BLaER1 (cell line): ENCODE results near the gene PTPN20.

ENCODE experiments used
- H3K27ac ChIP-seq: shearing (Covaris generic); formaldehyde crosslinking; 2 replicates; pipeline ENCODE4 v1.8.1; 2022
- H3K27me3 ChIP-seq: shearing (Covaris generic); formaldehyde crosslinking; 2 replicates; pipeline ENCODE4 v1.8.1; 2022
- H3K36me3 ChIP-seq: shearing (Covaris generic); formaldehyde crosslinking; 2 replicates; pipeline ENCODE4 v1.8.1; 2022
- H3K4me1 ChIP-seq: shearing (Covaris generic); formaldehyde crosslinking; 2 replicates; pipeline ENCODE4 v1.8.1; 2022
- H3K4me2 ChIP-seq: shearing (Covaris generic); formaldehyde crosslinking; 2 replicates; pipeline ENCODE4 v1.8.1; 2022
- H3K4me3 ChIP-seq: shearing (Covaris generic); formaldehyde crosslinking; 2 replicates; pipeline ENCODE4 v1.8.1; 2022
- H3K9ac ChIP-seq: shearing (Covaris generic); formaldehyde crosslinking; 2 replicates; pipeline ENCODE4 v1.8.1; 2022
- H3K9me3 ChIP-seq: shearing (Covaris generic); formaldehyde crosslinking; 2 replicates; pipeline ENCODE4 v1.8.1; 2022
- H4K20me1 ChIP-seq: shearing (Covaris generic); formaldehyde crosslinking; 2 replicates; pipeline ENCODE4 v1.8.1; 2022
- Cebpa-rat ChIP-seq: shearing (Covaris generic); IDR thresholded peaks from 2 replicates; pipeline ENCODE4 v1.8.1; 2022

The PTPN20 gene

DNA sequence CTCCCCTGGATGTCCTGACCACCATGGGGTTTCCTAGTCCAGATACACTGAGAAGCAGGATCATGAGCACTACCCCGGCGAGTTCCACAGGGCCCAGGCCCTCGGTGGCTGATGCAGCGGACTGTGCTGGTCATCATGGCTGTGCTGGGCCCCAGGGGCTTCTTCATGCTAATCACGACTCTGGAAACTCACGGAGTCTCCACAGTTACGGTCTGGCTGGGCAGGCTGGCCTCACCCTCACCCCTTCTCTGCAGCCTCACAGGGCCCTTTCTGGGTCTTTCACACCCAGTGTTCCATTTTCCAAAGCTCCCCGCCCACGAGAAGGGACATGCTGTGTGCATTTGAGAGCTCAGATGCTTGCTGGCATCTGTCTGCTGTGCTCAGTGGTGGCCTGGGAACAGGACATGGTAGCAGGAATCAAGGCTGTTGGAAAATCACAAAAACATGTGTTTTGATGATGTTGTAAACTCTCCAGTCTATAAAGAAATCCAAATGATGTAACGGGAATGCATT lies 119.0 kb downstream of the PTPN20 start:
- Histone ChIP-seq H3K4me3 (no peak overlapping the region), H3K4me2 (no peak overlapping the region), H3K9ac (no peak overlapping the region), H3K27me3 (no peaks in the 10 kb centered on the region), H3K27ac (no peak overlapping the region), H3K4me1 (peaks cover 21% of the 10 kb centered on the region), H3K9me3 (no peaks in the 10 kb centered on the region), H4K20me1 (no peaks in the 10 kb centered on the region), H3K36me3 (no peaks in the 10 kb centered on the region)
- TF ChIP-seq Cebpa-rat: no peak

- H3K36me3 ChIP-seq: no peaks in the 10 kb centered on the region
- H4K20me1 ChIP-seq: no peaks in the 10 kb centered on the region
Measured at GRCh38 chr10:47031211-47031900, 120.1 kb downstream of the PTPN20 start.

GRCh38 chr10:47031901-47032465 lies 120.8 kb downstream of the PTPN20 start:
- Histone ChIP-seq H3K36me3 (no peaks in the 10 kb centered on the region), H4K20me1 (no peaks in the 10 kb centered on the region), H3K27ac (no peak overlapping the region), H3K27me3 (no peaks in the 10 kb centered on the region), H3K9me3 (no peaks in the 10 kb centered on the region), H3K4me2 (no peak overlapping the region), H3K4me1 (peaks cover 21% of the 10 kb centered on the region), H3K9ac (no peak overlapping the region), H3K4me3 (no peak overlapping the region)
- TF ChIP-seq Cebpa-rat: no peak

More at GRCh38 chr10:47031211-47031900, 120.1 kb downstream of the PTPN20 start:
- H3K4me1 ChIP-seq: peaks cover 21% of the 10 kb centered on the region
- no peak overlapping the region for H3K4me2 ChIP-seq
- no peak overlapping the region for H3K9ac ChIP-seq
- H3K4me3 ChIP-seq: no peak overlapping the region
- TF ChIP-seq Cebpa-rat: no peak
- H3K27me3 ChIP-seq: no peaks in the 10 kb centered on the region
- H3K27ac ChIP-seq: no peak overlapping the region
- H3K9me3 ChIP-seq: no peaks in the 10 kb centered on the region

GRCh38 chr10:47033081-47033480 lies 121.9 kb downstream of the PTPN20 start:
- H3K27ac ChIP-seq: no peak overlapping the region
- no peak for TF ChIP-seq Cebpa-rat
- no peaks in the 10 kb centered on the region for H3K36me3 ChIP-seq
- peaks cover 21% of the 10 kb centered on the region for H3K4me1 ChIP-seq
- no peaks in the 10 kb centered on the region for H4K20me1 ChIP-seq
- no peaks in the 10 kb centered on the region for H3K27me3 ChIP-seq
- no peak overlapping the region for H3K4me2 ChIP-seq
- no peaks in the 10 kb centered on the region for H3K9me3 ChIP-seq
- H3K9ac ChIP-seq: no peak overlapping the region
- no peak overlapping the region for H3K4me3 ChIP-seq

GRCh38 chr10:47033541-47034270 lies 122.5 kb downstream of the PTPN20 start:
- Histone ChIP-seq H3K9ac (no peak overlapping the region), H3K4me1 (peaks cover 18% of the 10 kb centered on the region), H3K27ac (no peak overlapping the region), H3K9me3 (no peaks in the 10 kb centered on the region), H3K4me3 (no peak overlapping the region), H3K4me2 (no peak overlapping the region), H3K36me3 (no peaks in the 10 kb centered on the region), H4K20me1 (no peaks in the 10 kb centered on the region), H3K27me3 (no peaks in the 10 kb centered on the region)
- TF ChIP-seq Cebpa-rat: no peak

DNA sequence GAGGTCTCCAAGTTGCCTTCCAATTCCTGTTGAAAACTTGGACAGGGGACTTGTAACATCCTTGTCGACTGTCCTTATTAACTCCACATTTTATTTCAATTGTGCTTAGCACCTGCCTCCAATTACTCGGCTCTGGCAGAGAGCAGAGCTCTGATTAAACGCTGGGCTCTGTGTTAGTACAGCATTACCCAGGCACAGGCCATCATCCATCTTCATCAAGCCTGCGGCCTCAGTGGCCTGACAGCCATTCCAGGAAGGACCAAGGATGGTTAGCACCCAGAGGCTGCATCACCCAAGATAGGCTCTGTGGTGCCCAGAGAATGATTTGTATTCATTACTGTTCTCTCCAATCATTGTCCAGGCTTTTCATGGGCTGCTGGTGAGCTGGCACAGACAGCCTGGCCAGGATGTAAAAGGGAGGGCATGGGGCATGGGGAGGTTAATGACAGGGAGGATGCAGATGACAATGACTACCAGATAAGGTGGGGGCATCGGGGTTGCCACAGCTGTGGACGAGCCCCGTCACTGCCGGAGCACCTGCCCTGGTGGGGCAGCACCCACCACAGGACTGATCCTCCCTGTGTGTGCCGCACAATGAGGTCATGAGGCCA lies 123.3 kb downstream of the PTPN20 start:
- no peak overlapping the region for H3K4me3 ChIP-seq
- no peaks in the 10 kb centered on the region for H3K9me3 ChIP-seq
- H3K4me1 ChIP-seq: peaks cover 10% of the 10 kb centered on the region
- H3K4me2 ChIP-seq: peak overlapping the region; percentile 29
- no peaks in the 10 kb centered on the region for H3K27me3 ChIP-seq
- H3K9ac ChIP-seq: no peak overlapping the region
- H3K36me3 ChIP-seq: no peaks in the 10 kb centered on the region
- H4K20me1 ChIP-seq: no peaks in the 10 kb centered on the region
- H3K27ac ChIP-seq: no peak overlapping the region
- TF ChIP-seq Cebpa-rat: no peak

- Histone ChIP-seq H3K36me3 (no peaks in the 10 kb centered on the region), H3K27ac (no peak overlapping the region), H3K9me3 (no peaks in the 10 kb centered on the region), H4K20me1 (no peaks in the 10 kb centered on the region), H3K4me1 (peaks cover 8% of the 10 kb centered on the region), H3K4me3 (no peak overlapping the region), H3K4me2 (peak overlapping the region; percentile 29), H3K27me3 (no peaks in the 10 kb centered on the region), H3K9ac (no peak overlapping the region)
- no peak for TF ChIP-seq Cebpa-rat
Measured at GRCh38 chr10:47035171-47035818, 124.1 kb downstream of the PTPN20 start.

GRCh38 chr10:47035819-47036337 lies 124.7 kb downstream of the PTPN20 start:
- Histone ChIP-seq H3K4me2 (no peak overlapping the region), H3K4me3 (no peak overlapping the region), H4K20me1 (no peaks in the 10 kb centered on the region), H3K4me1 (peaks cover 8% of the 10 kb centered on the region), H3K9ac (no peak overlapping the region), H3K27me3 (no peaks in the 10 kb centered on the region), H3K27ac (no peak overlapping the region), H3K9me3 (no peaks in the 10 kb centered on the region), H3K36me3 (no peaks in the 10 kb centered on the region)
- no peak for TF ChIP-seq Cebpa-rat

GRCh38 chr10:47036771-47037170 lies 125.5 kb downstream of the PTPN20 start:
- H3K4me1 ChIP-seq: peaks cover 8% of the 10 kb centered on the region
- no peaks in the 10 kb centered on the region for H3K9me3 ChIP-seq
- H3K27ac ChIP-seq: no peak overlapping the region
- TF ChIP-seq Cebpa-rat: no peak
- no peaks in the 10 kb centered on the region for H3K36me3 ChIP-seq
- no peak overlapping the region for H3K4me3 ChIP-seq
- no peaks in the 10 kb centered on the region for H4K20me1 ChIP-seq
- H3K27me3 ChIP-seq: no peaks in the 10 kb centered on the region
- no peak overlapping the region for H3K4me2 ChIP-seq
- H3K9ac ChIP-seq: no peak overlapping the region
